ENCODE results near the gene CD70.

- TF ChIP-seq POLR2A (IDR thresholded peaks at IDR 0.05) (no peak), CTCF (IDR thresholded peaks at IDR 0.05) (no peak)
These were observed at the start of gene CD70 for GRCh38 chr19:6590827-6591319.

Data from uterus (tissue), 2 donors.